HCT116 (cell line): ENCODE results near the gene KCNN3. TPM values are rescaled to one million over a fixed set of nuclear protein-coding genes. Genes with fewer than 3 reads are reported as not detected.

Experiments
- ATAC-seq: fragments of 200-7000 bp; cut with Tn5 transposase; 2 replicates; pipeline ENCODE4 v1.9.1; 2020; ENCODE audit warnings: mild to moderate bottlenecking, moderate library complexity
- BruUV-seq: library from RNA; stranded (reverse); fragments of 400-500 nt; replicated peaks from 2 replicates; lab custom pipeline; 2021; lab: Mats Ljungman, UMichigan
- CTCF ChIA-PET: fragments of 300-600 bp; sonication (Branson Sonifier 250); formaldehyde crosslinking; loops from one replicate; lab custom pipeline; 2021; ENCODE audit warnings: antibody characterized with exemption; lab: Charles Lee
- POLR2A ChIA-PET: fragments of 300-600, 350-600 bp; sonication (Branson Sonifier 250); formaldehyde crosslinking; loops from one replicate; lab custom pipeline; 2021; ENCODE audit warnings: antibody characterized with exemption; lab: Charles Lee
- RAD21 ChIA-PET, 2 experiments: fragments of 300-600 bp; sonication (Branson Sonifier 250); formaldehyde crosslinking; loops; one replicate each; lab custom pipeline; 2023; ENCODE audit warnings: low total read pairs in 2 of 2; ENCODE audit not compliant: uncharacterized antibody in 2 of 2, unreplicated experiment in 2 of 2, low non-redundant PET in 1 of 2; lab: Charles Lee
- DNase-seq: peaks from one replicate; pipeline ENCODE4 v3.0.0-alpha.2; 2010; ENCODE audit warnings: low read depth, low spot score
- H2AFZ ChIP-seq: fragments of 200-600 bp; shearing (Covaris generic), sonication (generic); 2 replicates; pipeline ENCODE4 v1.6.1; 2017; ENCODE audit warnings: low read depth, mixed run types, mixed read lengths, antibody characterized with exemption, low read length; ENCODE audit not compliant: poor library complexity, severe bottlenecking
- H3K27ac ChIP-seq: 2 replicates; pipeline ENCODE4 v1.5.1; 2012; ENCODE audit warnings: low read depth, low read length
- H3K27me3 ChIP-seq: fragments of 200-600 bp; sonication (generic); 2 replicates; pipeline ENCODE4 v1.6.1; 2016; ENCODE audit warnings: mixed run types, low read length, mixed read lengths; ENCODE audit not compliant: insufficient read depth
- H3K36me3 ChIP-seq, 2 experiments: fragments of 200-500 bp in 1 of 2; fragments of 200-600 bp in 1 of 2; sonication (Bioruptor generic) in 1 of 2; sonication (generic) in 1 of 2; 2 replicates each; pipeline versions ENCODE4 v1.5.1 to v1.6.1; 2014 to 2016; ENCODE audit warnings: low read length in 2 of 2, inconsistent platforms in 1 of 2, mixed read lengths in 1 of 2, mixed run types in 1 of 2; ENCODE audit not compliant: insufficient read depth in 2 of 2, control insufficient read depth in 1 of 2
- H3K4me1 ChIP-seq, 2 experiments: fragments of 200-600 bp in 1 of 2; sonication (generic) in 1 of 2; 2 replicates each; pipeline versions ENCODE4 v1.5.1 to v1.6.1; 2012 to 2017; ENCODE audit warnings: low read length in 2 of 2, inconsistent platforms in 1 of 2, mild to moderate bottlenecking in 1 of 2, mixed read lengths in 1 of 2, mixed run types in 1 of 2, moderate library complexity in 1 of 2; ENCODE audit not compliant: insufficient read depth in 2 of 2, control insufficient read depth in 1 of 2
- H3K4me2 ChIP-seq: fragments of 200-600 bp; sonication (generic); 2 replicates; pipeline ENCODE4 v1.6.1; 2017; ENCODE audit warnings: mixed run types, low read length, mixed read lengths
- H3K4me3 ChIP-seq, 2 experiments: fragments of 200-600 bp in 1 of 2; sonication (generic) in 1 of 2; replicated peaks in 1 of 2; 2 replicates each; pipeline ENCODE4 v1.5.1; 2011 to 2016; ENCODE audit warnings: low read length in 2 of 2, control low read depth in 1 of 2, low read depth in 1 of 2, mild to moderate bottlenecking in 1 of 2, mixed read lengths in 1 of 2, mixed run types in 1 of 2
- H3K79me2 ChIP-seq: fragments of 200-600 bp; sonication (generic); 2 replicates; pipeline ENCODE4 v1.6.1; 2017; ENCODE audit warnings: mild to moderate bottlenecking, mixed run types, low read length, moderate library complexity, mixed read lengths; ENCODE audit not compliant: insufficient read depth
- H3K9ac ChIP-seq: fragments of 200-600 bp; sonication (generic); 2 replicates; pipeline ENCODE4 v1.6.1; 2016; ENCODE audit warnings: low read length, mixed read lengths
- H3K9me2 ChIP-seq: fragments of 200-600 bp; sonication (generic), shearing (Covaris generic); 2 replicates; pipeline ENCODE4 v1.6.1; 2017; ENCODE audit warnings: mixed run types, mild to moderate bottlenecking, moderate library complexity; ENCODE audit not compliant: insufficient read depth
- H3K9me3 ChIP-seq, 2 experiments: fragments of 200-500 bp in 1 of 2; fragments of 200-600 bp in 1 of 2; sonication (Bioruptor generic) in 1 of 2; sonication (generic) in 1 of 2; 2 replicates each; pipeline ENCODE4 v1.6.1; 2014 to 2017; ENCODE audit warnings: low read length in 2 of 2, mixed read lengths in 2 of 2, inconsistent platforms in 1 of 2, low read depth in 1 of 2, mild to moderate bottlenecking in 1 of 2, mixed run types in 1 of 2, moderate library complexity in 1 of 2; ENCODE audit not compliant: control insufficient read depth in 1 of 2, insufficient read depth in 1 of 2
- H4K20me1 ChIP-seq: fragments of 200-600 bp; sonication (generic), shearing (Covaris generic); 2 replicates; pipeline ENCODE4 v1.6.1; 2017; ENCODE audit warnings: mixed run types, mild to moderate bottlenecking, moderate library complexity; ENCODE audit not compliant: insufficient read depth
- CEBPB ChIP-seq: IDR thresholded peaks from 2 replicates; pipeline ENCODE4 v1.6.1; 2012; ENCODE audit warnings: low read depth
- EZH2 ChIP-seq: fragments of 200-600 bp; sonication (generic); IDR thresholded peaks from 2 replicates; pipeline ENCODE4 v1.6.1; 2017; ENCODE audit warnings: antibody characterized with exemption, mixed run types
- FOSL1 ChIP-seq: IDR thresholded peaks from 2 replicates; pipeline ENCODE4 v1.6.1; 2012; ENCODE audit warnings: low read depth
- POLR2AphosphoS5 ChIP-seq: IDR thresholded peaks from 2 replicates; pipeline ENCODE4 v1.6.1; 2011; ENCODE audit warnings: mild to moderate bottlenecking, low read depth, low read length, moderate library complexity
- RAD21 ChIP-seq: IDR thresholded peaks from 2 replicates; pipeline ENCODE4 v1.6.1; 2012; ENCODE audit warnings: low read depth, mild to moderate bottlenecking
- SIN3A ChIP-seq: IDR thresholded peaks from 2 replicates; pipeline ENCODE4 v1.6.1; 2012; ENCODE audit warnings: low read depth
- SP1 ChIP-seq: IDR thresholded peaks from 2 replicates; pipeline ENCODE4 v1.6.1; 2012; ENCODE audit warnings: low read depth
- ZFX ChIP-seq: fragments of 450-650 bp; IDR thresholded peaks from 2 replicates; pipeline ENCODE4 v1.6.1; 2017
- intact Hi-C: fragments of 100-400 bp; cut with micrococcal nuclease; formaldehyde crosslinking; loops from 2 replicates; pipeline ENCODE4 v1.10.0; 2022
- total RNA-seq: library from RNA; stranded (reverse); gene quantifications from one replicate; pipeline ENCODE4 v1.2.1, GENCODE V29; 2021; ENCODE audit not compliant: unreplicated experiment

Gene KCNN3
- total RNA-seq, 1 experiment from 2014 or later, result 1.1 TPM

- ChIA-PET POLR2A (no interaction called here), RAD21 (interaction anchor here in 1 of 2 experiments (1.6 kb wide), 1 partner anchor 68 kb away, joined by 3 read pairs; no protein-coding TSS in a partner anchor), CTCF (no interaction called here)
- H3K79me2 ChIP-seq, result no peaks in the 10 kb centered on the region
- H3K36me3 ChIP-seq, result no peaks in the 10 kb centered on the region
- ATAC-seq, result no peak
- no peak for DNase-seq
- H2AFZ ChIP-seq, result no peak overlapping the region
- no peaks in the 10 kb centered on the region for H4K20me1 ChIP-seq
- peak overlapping the region; percentile 58 for H3K4me2 ChIP-seq
- no TSS peak for BruUV-seq
- TF ChIP-seq EZH2, result no peak
- no peaks in the 10 kb centered on the region for H3K9me3 ChIP-seq
- H3K4me3 ChIP-seq, result no peak overlapping the region
- no peak overlapping the region for H3K9ac ChIP-seq
- H3K9me2 ChIP-seq, result no peaks in the 10 kb centered on the region
- intact Hi-C loops, result no loop called here
- no peak overlapping the region for H3K27ac ChIP-seq
- peaks cover 19 to 28% of the 10 kb centered on the region in 2 experiments; a peak in 3 of 4 replicates for H3K4me1 ChIP-seq
- 0 out of 2 replicates have a peak, but pooled peaks cover 6% of the 10 kb centered on the region for H3K27me3 ChIP-seq
Observed at GRCh38 chr1:154810571-154810970, 59.5 kb downstream of the KCNN3 start.

- H3K36me3 ChIP-seq, result no peaks in the 10 kb centered on the region
- H3K4me1 ChIP-seq, result peaks cover 19 to 28% of the 10 kb centered on the region in 2 experiments; a peak in 3 of 4 replicates
- no peak overlapping the region for H3K27ac ChIP-seq
- peak overlapping the region; percentile 56 for H2AFZ ChIP-seq
- H3K4me3 ChIP-seq, result no peak overlapping the region
- no peaks in the 10 kb centered on the region for H3K9me2 ChIP-seq
- DNase-seq (no peak), ATAC-seq (peak; percentile 90)
- no TSS peak for BruUV-seq
- TF ChIP-seq RAD21 (no peak), FOSL1 (no peak), CEBPB (no peak), SIN3A (no peak), SP1 (no peak), ZFX (no peak), POLR2AphosphoS5 (no peak)
- intact Hi-C loops, result no loop called here
- H4K20me1 ChIP-seq, result no peaks in the 10 kb centered on the region
- ChIA-PET POLR2A (interaction anchor here (0.9 kb wide), 1 partner anchor 22 kb away, joined by 3 read pairs; no protein-coding TSS in a partner anchor), RAD21 (interaction anchor here in 1 of 2 experiments (1.6 kb wide), 1 partner anchor 68 kb away, joined by 3 read pairs; no protein-coding TSS in a partner anchor), CTCF (interaction anchor here (1.6 kb wide), 1 partner anchor 10 kb away, joined by 6 read pairs; no protein-coding TSS in a partner anchor)
- H3K27me3 ChIP-seq, result peaks cover 15% of the 10 kb centered on the region
- H3K79me2 ChIP-seq, result no peaks in the 10 kb centered on the region
- peak overlapping the region; percentile 58 for H3K4me2 ChIP-seq
- H3K9ac ChIP-seq, result no peak overlapping the region
- H3K9me3 ChIP-seq, result no peaks in the 10 kb centered on the region
Observed at GRCh38 chr1:154809436-154810413, 60.4 kb downstream of the KCNN3 start.
